Aorta (tissue), 5 donors: ENCODE results near the gene SLC27A6. TPM values are rescaled to one million over a fixed set of nuclear protein-coding genes. Genes with fewer than 3 reads are reported as not detected.
"Not testable (repeated sequence)": the region's sequence is repeated elsewhere in the genome, so short reads cannot be mapped to it uniquely, and the experiment has no call there.

Experiments used
- ATAC-seq: fragments of 200-7000 bp; cut with Tn5 transposase; one replicate; pipeline ENCODE4 v1.9.1; 2022; ENCODE audit warnings: moderate library complexity; ENCODE audit not compliant: low FRiP score
- DNase-seq, 2 donors: peaks; one replicate each; pipeline ENCODE4 v3.0.0-alpha.2; 2020
- H3K27ac ChIP-seq, 2 donors: one replicate each; pipeline ENCODE4 v1.5.1; 2013; ENCODE audit warnings: low read length in 2 of 2, mild to moderate bottlenecking in 2 of 2, moderate library complexity in 2 of 2, control low read depth in 1 of 2, inconsistent platforms in 1 of 2, low read depth in 1 of 2
- H3K27me3 ChIP-seq, 2 donors: one replicate each; pipeline ENCODE4 v1.6.1; 2013; ENCODE audit warnings: control low read depth in 1 of 2, low read length in 1 of 2, mild to moderate bottlenecking in 1 of 2, moderate library complexity in 1 of 2; ENCODE audit not compliant: insufficient read depth in 2 of 2, control insufficient read depth in 1 of 2
- H3K36me3 ChIP-seq, 2 donors: one replicate each; pipeline ENCODE4 v1.6.1; 2013; ENCODE audit warnings: control low read depth in 1 of 2, low read length in 1 of 2, mild to moderate bottlenecking in 1 of 2; ENCODE audit not compliant: insufficient read depth in 2 of 2, control insufficient read depth in 1 of 2
- H3K4me1 ChIP-seq, 2 donors: one replicate each; pipeline ENCODE4 v1.6.1; 2013; ENCODE audit warnings: low read length in 2 of 2, control low read depth in 1 of 2, mild to moderate bottlenecking in 1 of 2, moderate library complexity in 1 of 2; ENCODE audit not compliant: insufficient read depth in 2 of 2, control insufficient read depth in 1 of 2
- H3K4me3 ChIP-seq, 2 donors: one replicate each; pipeline ENCODE4 v1.5.1; 2013; ENCODE audit warnings: low read length in 2 of 2, control low read depth in 1 of 2, mild to moderate bottlenecking in 1 of 2
- H3K9me3 ChIP-seq: one replicate; pipeline ENCODE4 v1.6.1; 2013; ENCODE audit warnings: mild to moderate bottlenecking, low read length; ENCODE audit not compliant: control insufficient read depth
- WGBS, 2 donors: extraction: QIAGEN DNeasy Blood & Tissue Kit; methylation state at CpG; one replicate each; pipeline ENCODE4 v1.1.7; 2013; 5-methylcytosine and 5-hydroxymethylcytosine counted together
- intact Hi-C, 2 donors: fragments of 100-400 bp; cut with DNase I; formaldehyde crosslinking; loops; one replicate each; pipeline versions ENCODE4 v1.14.2 to v1.15.0; 2022
- polyA plus RNA-seq, 2 donors: library from polyadenylated mRNA; stranded (reverse); fragments of 200-250 nt; gene quantifications; one replicate each; pipeline ENCODE4 v1.2.3, GENCODE V29; 2013
- total RNA-seq, 2 donors: library from RNA; stranded (reverse); fragmentation: NEBNext Ultra II Directional; extraction: Animal tissue kit (Norgen Biotek cat#: 25700); gene quantifications; one replicate each; pipeline ENCODE4 v1.2.1, GENCODE V29; 2021
- donor health status: healthy with polysubstance abuse.
- donor health status: Bipolar disorder and iron deficiency.
- donor health status: DM: no; HTN: no; CAD: no.
- donor health status: DM: no; HTN: no; CAD: no.
- donor health status: DM: yes; HTN: yes; CAD: no.

Gene SLC27A6
- total and polyA plus RNA-seq, 4 donors, result 0.16 to 0.24 TPM; not detected in 2

DNA sequence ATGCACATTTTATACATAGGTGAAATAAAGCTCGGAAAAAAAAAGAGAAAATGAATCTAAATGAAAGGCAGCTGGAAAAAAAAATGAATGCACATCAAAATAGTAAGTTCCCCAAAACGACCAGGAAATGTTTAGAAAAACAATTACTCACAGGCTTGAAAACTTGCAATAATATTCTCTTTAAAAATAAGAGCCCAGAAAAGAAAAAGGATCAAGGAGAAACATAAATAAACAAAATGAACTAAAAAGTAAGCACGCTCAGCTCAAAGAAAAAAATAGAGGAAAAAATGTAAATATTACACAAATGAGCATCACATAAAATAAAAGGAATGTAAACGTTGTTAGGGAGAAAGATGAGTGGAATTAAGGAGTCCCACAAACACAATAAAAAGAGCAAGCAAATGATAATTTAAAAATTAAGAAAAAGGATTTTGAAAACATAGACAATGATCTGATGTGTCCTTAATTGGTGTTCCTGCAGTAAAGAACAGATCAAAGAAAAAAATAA, 54.2 kb downstream of the SLC27A6 start:
- Histone ChIP-seq H3K4me1 (no peaks in the 10 kb centered on the region), H3K9me3 (no peaks in the 10 kb centered on the region), H3K27me3 (no peaks in the 10 kb centered on the region), H3K36me3 (no peaks in the 10 kb centered on the region), H3K4me3 (no peak overlapping the region), H3K27ac (no peak overlapping the region)
- intact Hi-C loops, result no loop called here
- DNase-seq, result no peak
- 16 to 24% methylated on average over 4 of the region's 4 CpGs for WGBS, 2 donors
- no peak for ATAC-seq

DNA sequence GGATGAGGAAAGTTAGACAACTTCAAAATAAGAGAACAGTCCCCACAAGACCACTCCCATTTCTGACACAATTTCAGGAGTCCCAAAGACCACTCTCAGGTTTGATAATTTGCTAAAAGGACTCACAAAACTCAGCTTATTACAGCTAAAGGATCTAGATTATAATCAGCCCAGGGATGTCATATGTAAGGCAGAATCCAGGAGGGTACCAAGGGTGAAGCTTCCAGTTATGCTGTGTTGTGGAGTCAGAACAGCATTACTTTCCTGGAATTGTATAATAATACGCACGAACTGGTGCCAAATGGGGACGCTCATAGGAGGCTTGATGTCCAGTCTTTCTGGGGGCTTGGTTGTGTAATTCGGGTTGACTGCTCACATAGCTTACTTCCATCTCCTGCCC, 55.4 kb downstream of the SLC27A6 start:
- no peaks in the 10 kb centered on the region for H3K9me3 ChIP-seq
- H3K4me3 ChIP-seq, result no peak overlapping the region
- H3K4me1 ChIP-seq, result no peaks in the 10 kb centered on the region
- 96 to 97% methylated on average over 4 of the region's 4 CpGs for WGBS, 2 donors
- H3K27ac ChIP-seq, result no peak overlapping the region
- ATAC-seq (peak; percentile 54), DNase-seq (no peak)
- intact Hi-C loops, result no loop called here
- no peaks in the 10 kb centered on the region for H3K27me3 ChIP-seq
- H3K36me3 ChIP-seq, result no peaks in the 10 kb centered on the region

DNA sequence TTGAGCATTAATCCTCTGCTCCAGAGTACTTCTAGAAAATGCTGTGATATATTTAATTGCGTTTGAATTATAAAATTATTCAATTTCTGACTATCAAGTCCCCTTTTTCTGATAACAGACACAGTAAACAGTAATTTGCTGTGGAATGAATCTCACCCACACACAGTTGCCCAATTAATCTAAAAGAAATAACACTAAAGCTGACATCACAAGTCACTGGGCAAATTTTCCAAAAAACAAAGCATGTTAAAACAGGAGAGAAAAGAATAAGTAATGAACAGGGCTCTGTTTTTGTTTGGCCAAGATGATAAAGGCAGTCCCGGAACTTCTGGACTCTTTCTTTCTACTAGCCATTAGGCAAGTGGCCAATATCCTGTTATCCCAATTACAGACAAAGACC, 56.5 kb downstream of the SLC27A6 start:
- DNase-seq (no peak), ATAC-seq (no peak)
- no peak overlapping the region for H3K27ac ChIP-seq
- no peak overlapping the region for H3K4me3 ChIP-seq
- no peaks in the 10 kb centered on the region for H3K36me3 ChIP-seq
- peaks cover 0 to 2% of the 10 kb centered on the region in 2 donors for H3K27me3 ChIP-seq
- intact Hi-C loops, result no loop called here
- H3K4me1 ChIP-seq, result no peaks in the 10 kb centered on the region
- WGBS, 2 donors, result 56 to 60% methylated on average over 2 of the region's 2 CpGs
- no peaks in the 10 kb centered on the region for H3K9me3 ChIP-seq

DNA sequence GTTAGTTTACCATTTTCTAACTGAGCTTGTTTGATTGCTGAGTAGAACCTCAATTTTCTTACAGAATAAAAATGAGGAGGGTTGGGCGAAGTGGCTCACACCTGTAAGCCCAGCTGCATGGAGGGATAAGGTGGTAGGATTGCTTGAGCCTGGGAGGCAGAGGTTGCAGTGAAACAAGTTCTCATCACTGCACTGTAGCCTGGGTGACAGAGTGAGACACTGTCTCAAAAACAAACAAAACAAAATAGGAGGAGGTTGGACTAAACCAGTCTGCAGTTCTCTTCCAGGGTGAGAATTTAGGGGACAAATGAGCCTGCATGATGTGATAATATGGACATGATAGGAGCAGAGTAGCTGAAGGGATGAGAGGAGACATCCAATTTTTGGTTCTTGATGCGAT, 57.3 kb downstream of the SLC27A6 start:
- Histone ChIP-seq H3K9me3 (no peaks in the 10 kb centered on the region), H3K27me3 (peaks cover 0 to 2% of the 10 kb centered on the region in 2 donors), H3K4me3 (no peak overlapping the region), H3K27ac (no peak overlapping the region), H3K4me1 (no peaks in the 10 kb centered on the region), H3K36me3 (no peaks in the 10 kb centered on the region)
- intact Hi-C loops, result no loop called here
- ATAC-seq (no peak), DNase-seq (no peak)
- 90 to 93% methylated on average over 2 of the region's 2 CpGs for WGBS, 2 donors

DNA sequence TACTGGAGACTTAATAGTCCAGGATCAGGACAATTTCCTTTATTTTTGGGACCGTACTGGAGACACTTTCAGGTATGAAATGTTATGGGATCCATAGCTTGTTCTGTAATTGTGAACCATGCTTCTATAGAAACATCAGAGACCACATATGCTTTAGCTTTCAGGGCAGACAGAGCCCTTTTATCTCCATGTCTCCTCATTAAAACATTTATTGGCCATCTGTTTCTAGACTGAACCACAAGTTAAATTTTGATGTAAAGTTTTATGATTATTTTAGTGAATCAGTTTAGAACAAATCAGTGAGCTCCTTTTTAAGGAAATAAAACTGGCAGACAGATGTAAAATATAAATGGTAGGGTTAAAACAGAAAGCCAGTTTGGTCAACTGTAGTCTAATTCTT, 62.0 kb downstream of the SLC27A6 start:
- no peak for DNase-seq
- Histone ChIP-seq H3K4me3 (no peak overlapping the region), H3K36me3 (no peaks in the 10 kb centered on the region), H3K9me3 (no peaks in the 10 kb centered on the region), H3K27ac (no peak overlapping the region), H3K27me3 (peaks cover 0 to 2% of the 10 kb centered on the region in 2 donors), H3K4me1 (no peaks in the 10 kb centered on the region)
- ATAC-seq, result no peak
- 93 to 95% methylated on average over 1 of the region's 1 CpG for WGBS, 2 donors
- intact Hi-C loops, result no loop called here

DNA sequence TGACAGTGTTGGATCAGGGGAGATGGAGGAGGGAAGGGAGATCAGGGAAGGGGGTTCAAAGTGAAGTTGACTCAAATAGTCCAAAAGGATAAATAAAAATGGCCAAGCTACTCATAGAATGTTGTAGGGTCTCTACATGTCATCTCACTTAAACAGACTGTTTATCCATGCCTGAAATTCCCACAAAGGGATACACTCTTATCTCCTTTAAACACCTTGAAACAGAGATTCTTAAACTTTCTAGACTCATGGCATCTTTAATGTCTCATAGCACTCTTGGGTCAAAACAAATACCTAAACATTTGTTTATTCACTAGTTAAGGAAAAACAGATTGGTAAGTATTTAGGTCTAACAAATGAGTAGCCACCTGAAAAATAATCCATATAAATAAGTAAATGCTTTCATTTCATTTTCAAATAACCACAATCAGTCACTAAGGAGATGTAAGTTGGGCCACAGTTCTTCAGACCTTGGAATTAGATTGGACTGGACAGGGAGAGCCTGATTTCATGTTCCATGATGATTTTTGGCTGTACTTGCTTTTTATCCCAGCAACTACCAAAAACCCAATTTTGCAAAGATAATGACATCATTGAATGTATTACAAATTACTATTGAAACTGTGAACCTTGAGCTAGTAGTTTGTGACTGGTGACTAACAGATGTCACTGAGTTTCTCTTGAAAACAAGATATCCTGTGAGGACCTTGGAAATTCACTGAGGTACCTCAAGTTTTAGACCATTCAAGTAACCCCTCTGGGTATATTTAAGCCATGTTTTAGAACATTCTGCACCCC, 66.8 kb downstream of the SLC27A6 start:
- no peak overlapping the region for H3K27ac ChIP-seq
- H3K36me3 ChIP-seq, result no peaks in the 10 kb centered on the region
- no peak for DNase-seq
- no peak for ATAC-seq
- no peaks in the 10 kb centered on the region for H3K27me3 ChIP-seq
- no peak overlapping the region for H3K4me3 ChIP-seq
- no peaks in the 10 kb centered on the region for H3K4me1 ChIP-seq
- H3K9me3 ChIP-seq, result no peaks in the 10 kb centered on the region
- intact Hi-C loops, result no loop called here

DNA sequence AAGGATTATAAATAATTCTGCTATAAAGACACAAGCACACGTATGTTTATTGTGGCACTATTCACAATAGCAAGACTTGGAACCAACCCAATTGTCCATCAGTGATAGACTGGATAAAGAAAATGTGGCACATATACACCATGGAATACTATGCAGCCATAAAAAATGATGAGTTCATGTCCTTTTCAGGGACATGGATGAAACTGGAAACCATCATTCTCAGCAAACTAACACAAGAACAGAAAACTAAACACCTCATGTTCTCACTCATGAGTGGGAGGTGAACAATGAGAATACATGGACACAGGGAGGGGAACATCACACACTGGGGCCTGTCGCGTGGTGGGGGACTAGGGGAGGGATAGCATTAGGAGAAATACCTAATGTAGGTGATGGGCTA, 71.0 kb downstream of the SLC27A6 start:
- H3K36me3 ChIP-seq, H3K27ac ChIP-seq, intact Hi-C loops, H3K9me3 ChIP-seq, H3K4me1 ChIP-seq, H3K27me3 ChIP-seq, H3K4me3 ChIP-seq, ATAC-seq, DNase-seq: not testable (repeated sequence)
- 94% methylated on average over 3 of the region's 3 CpGs for WGBS, 2 donors

DNA sequence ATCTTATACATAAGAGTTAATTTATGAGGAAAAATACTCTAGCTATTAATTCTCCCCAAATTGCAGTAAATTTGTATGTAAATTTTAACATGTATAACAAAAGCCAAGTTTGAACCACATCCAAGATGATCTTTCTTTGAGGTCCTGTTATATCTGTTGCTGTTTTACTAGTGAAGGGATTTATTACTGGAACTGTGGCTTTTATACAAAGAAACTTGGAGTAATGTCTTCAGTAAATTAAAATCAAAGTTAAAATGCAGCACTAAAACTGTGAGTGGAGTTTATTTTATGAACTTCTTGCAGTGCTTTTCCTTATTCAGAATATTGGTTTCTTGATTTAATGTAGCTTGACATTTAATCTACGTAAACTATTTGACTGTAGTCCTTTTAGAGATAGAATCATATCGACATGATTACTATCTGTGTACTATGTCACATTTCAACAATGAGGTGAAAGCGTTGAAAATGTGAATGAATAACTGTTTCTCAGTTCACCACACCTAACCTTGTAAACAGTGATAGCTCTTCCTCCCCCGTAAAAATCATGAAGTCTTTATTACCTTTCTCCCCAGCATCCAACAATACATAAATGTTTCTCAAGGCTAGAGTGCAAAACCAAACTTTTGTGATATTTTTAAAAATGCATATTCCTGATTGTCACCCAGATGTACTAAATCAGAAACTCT, 76.1 kb downstream of the SLC27A6 start:
- no peak overlapping the region for H3K27ac ChIP-seq

DNA sequence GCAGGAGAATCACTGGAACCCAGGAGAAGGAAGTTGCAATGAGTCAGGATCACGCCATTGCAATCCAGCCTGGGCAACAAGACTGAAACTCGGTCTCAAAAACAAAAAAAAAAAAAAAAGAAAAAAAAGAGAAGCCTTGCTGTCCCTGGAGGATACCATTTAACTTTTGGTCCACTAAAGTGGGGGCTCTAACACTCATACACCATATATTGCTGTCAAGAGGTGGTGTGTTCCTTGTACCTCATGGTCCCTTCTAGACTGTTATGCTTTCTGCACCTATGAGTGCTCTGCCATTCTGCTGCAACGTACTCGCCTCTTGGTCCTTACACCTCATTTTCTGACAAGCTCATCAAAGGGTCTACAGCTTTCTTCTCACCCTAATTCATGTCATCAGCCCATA, 77.0 kb downstream of the SLC27A6 start:
- Histone ChIP-seq H3K27ac (no peak overlapping the region), H3K27me3 (no peaks in the 10 kb centered on the region), H3K4me3 (no peak overlapping the region), H3K9me3 (peaks cover 5% of the 10 kb centered on the region), H3K4me1 (no peaks in the 10 kb centered on the region), H3K36me3 (no peaks in the 10 kb centered on the region)
- intact Hi-C loops, result no loop called here
- no peak for ATAC-seq
- DNase-seq, result no peak
- 92 to 93% methylated on average over 4 of the region's 4 CpGs for WGBS, 2 donors

More for the DNA sequence above, 76.1 kb downstream of the SLC27A6 start:
- ATAC-seq, result no peak
- DNase-seq, result no peak
- Histone ChIP-seq H3K27me3 (no peaks in the 10 kb centered on the region), H3K36me3 (no peaks in the 10 kb centered on the region), H3K9me3 (peaks cover 5% of the 10 kb centered on the region), H3K4me1 (no peaks in the 10 kb centered on the region), H3K4me3 (no peak overlapping the region)
- intact Hi-C loops, result no loop called here
- WGBS, 2 donors, result 43 to 45% methylated on average over 4 of the region's 4 CpGs
